Measurements from ENCODE around the gene RPL10A. TPM values are rescaled to one million over a fixed set of nuclear protein-coding genes. Genes with fewer than 3 reads are reported as not detected.

Gene RPL10A
- total and polyA plus RNA-seq, 8 donors: 858 to 2,634 (median 2,475) TPM

GRCh38 chr6:35442693-35443092, 25.5 kb upstream of the RPL10A start:
- no peaks in the 10 kb centered on the region for H3K9me3 ChIP-seq
- DNase-seq: no peak
- no peaks in the 10 kb centered on the region for H3K27me3 ChIP-seq
- no peaks in the 10 kb centered on the region for H3K4me1 ChIP-seq
- TF ChIP-seq CTCF (IDR thresholded peaks at IDR 0.05): no peak
- ATAC-seq: no peak
- H3K4me3 ChIP-seq: no peak overlapping the region
- intact Hi-C loops (cut with DNase I): no loop called here
- no peak overlapping the region for H3K27ac ChIP-seq
- H3K36me3 ChIP-seq: no peaks in the 10 kb centered on the region

- Histone ChIP-seq H3K4me3 (no peak overlapping the region), H3K36me3 (no peaks in the 10 kb centered on the region), H3K4me1 (no peaks in the 10 kb centered on the region), H3K27ac (no peak overlapping the region), H3K9me3 (no peaks in the 10 kb centered on the region), H3K27me3 (no peaks in the 10 kb centered on the region)
- intact Hi-C loops (cut with DNase I): no loop called here
- DNase-seq (no peak), ATAC-seq (no peak)
- no peak for TF ChIP-seq CTCF (IDR thresholded peaks at IDR 0.05)
Observed at GRCh38 chr6:35443341-35444030, 24.7 kb upstream of the RPL10A start.

GRCh38 chr6:35445691-35446090, 22.5 kb upstream of the RPL10A start:
- ATAC-seq (no peak), DNase-seq (no peak)
- no peaks in the 10 kb centered on the region for H3K27me3 ChIP-seq
- no peaks in the 10 kb centered on the region for H3K36me3 ChIP-seq
- no peak for TF ChIP-seq CTCF (IDR thresholded peaks at IDR 0.05)
- H3K9me3 ChIP-seq: no peaks in the 10 kb centered on the region
- no peak overlapping the region for H3K4me3 ChIP-seq
- H3K4me1 ChIP-seq: peaks cover 0 to 7% of the 10 kb centered on the region in 2 donors
- intact Hi-C loops (cut with DNase I): no loop called here
- H3K27ac ChIP-seq: no peak overlapping the region

GRCh38 chr6:35448191-35448590, 20.0 kb upstream of the RPL10A start:
- Histone ChIP-seq H3K27me3 (no peaks in the 10 kb centered on the region), H3K4me1 (peaks cover 6 to 22% of the 10 kb centered on the region in 2 donors), H3K4me3 (no peak overlapping the region), H3K27ac (no peak overlapping the region), H3K9me3 (no peaks in the 10 kb centered on the region), H3K36me3 (no peaks in the 10 kb centered on the region)
- TF ChIP-seq CTCF (IDR thresholded peaks at IDR 0.05): no peak
- no peak for DNase-seq
- ATAC-seq: no peak
- intact Hi-C loops (cut with DNase I): no loop called here

- no peak overlapping the region for H3K27ac ChIP-seq
- no peaks in the 10 kb centered on the region for H3K9me3 ChIP-seq
- DNase-seq (peak in 1 of 4 donors; percentile 71), ATAC-seq (peak; percentile 67)
- no peak overlapping the region for H3K4me3 ChIP-seq
- peaks cover 18 to 31% of the 10 kb centered on the region in 2 donors for H3K4me1 ChIP-seq
- intact Hi-C loops (cut with DNase I): no loop called here
- H3K36me3 ChIP-seq: no peaks in the 10 kb centered on the region
- H3K27me3 ChIP-seq: no peaks in the 10 kb centered on the region
- peak; percentile 61 to 71 for TF ChIP-seq CTCF (IDR thresholded peaks at IDR 0.05)
Observed at GRCh38 chr6:35449287-35449881, 18.8 kb upstream of the RPL10A start.

Measured in left lung (tissue), 10 donors.